ENCODE data around the gene IPO11.
"Not testable (repeated sequence)": the region's sequence is repeated elsewhere in the genome, so short reads cannot be mapped to it uniquely, and the experiment has no call there.

IPO11 gene

DNA sequence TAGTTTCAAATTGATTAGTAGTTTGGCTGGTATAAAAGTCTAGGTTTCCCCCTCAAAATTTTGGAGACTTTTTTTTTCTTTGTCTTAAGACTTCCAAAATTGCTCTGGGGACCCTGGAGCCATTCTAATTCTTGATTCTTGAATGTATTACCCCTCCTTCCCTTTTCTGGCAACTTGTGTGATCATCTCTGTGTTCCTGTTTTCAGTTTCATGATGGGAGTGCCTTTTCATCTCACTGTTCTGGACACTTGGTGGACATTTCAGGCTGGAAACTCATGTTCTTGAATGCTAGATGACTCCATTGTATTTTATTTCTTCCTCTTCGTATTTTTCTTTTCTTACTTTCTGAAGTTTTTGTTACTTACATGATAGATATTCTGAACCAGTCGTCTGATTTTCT is 108.8 kb downstream of the IPO11 start:
- DNase-seq = peak in 1 of 2 donors; percentile 3

DNA sequence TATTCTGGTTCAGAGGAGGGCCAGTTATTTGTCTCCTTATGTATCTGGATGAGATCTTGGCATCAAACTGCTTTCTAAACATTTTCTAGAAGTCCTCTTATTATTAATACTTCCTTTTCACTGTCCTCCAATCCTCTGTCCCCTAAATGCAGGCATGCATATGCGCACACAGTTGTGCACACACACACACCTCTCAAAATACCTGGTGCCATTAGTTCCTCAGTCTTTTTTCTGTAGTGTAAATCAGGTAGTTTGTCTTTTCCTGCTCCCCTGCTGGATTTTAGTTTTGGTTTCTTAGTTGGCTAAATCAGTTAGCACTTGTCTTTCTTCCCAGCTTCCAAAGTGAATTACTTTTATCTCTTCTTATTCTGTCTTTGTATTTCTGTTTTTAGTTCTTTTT is 110.2 kb downstream of the IPO11 start:
- no peak for DNase-seq

DNA sequence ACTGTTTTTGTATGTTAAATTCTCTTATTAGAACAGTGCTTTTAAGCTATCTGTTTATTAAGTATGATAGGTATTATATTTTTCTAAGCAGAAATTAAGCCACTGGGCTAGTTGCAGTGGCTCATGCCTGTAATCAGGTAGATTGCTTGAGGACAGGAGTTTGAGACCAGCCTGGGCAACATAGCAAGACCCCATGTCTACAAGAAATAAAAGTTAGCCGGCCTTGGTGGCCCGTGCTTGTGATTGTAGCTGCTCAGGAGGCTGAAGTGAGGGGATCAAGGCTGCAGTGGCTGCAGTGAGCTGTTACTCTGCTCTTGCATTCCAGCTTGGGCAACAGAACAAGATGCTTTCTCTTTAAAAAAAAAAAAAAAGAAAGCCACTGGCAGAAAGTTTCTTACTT is 121.0 kb downstream of the IPO11 start:
- DNase-seq = no peak

DNA sequence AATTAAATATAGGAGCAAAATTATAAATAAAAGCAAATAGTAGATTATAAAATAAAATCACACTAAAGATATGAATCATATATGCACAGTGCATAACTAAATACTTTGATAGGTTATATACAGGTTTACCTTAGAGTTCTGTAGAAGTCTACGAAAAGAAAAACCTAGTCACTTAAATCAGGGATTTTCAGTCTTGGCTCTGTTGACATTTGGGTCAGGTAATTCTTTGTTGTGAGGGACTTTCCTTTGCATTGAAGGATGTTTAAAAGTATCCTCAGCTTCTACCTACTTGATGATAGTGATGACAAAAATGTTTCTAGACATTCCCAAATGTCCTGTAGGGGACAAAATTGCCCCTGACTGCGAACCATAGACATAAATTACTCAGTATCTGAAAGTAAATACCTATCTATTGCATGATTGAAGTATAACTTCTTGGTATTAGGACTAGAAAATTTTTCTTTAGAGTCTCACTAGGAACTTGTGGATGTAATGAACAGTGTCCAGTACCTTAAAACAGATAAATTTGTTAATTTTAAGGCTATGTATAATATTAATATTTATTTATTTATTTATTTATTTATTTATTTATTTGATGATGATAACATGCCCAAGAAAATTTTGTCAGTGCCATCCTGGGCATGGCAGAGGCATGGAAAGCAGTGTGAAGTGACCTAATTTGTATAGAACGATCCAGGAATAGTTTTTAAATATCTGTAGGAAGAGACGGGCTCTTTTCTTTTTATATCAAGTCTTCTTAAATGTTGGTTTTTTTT is 122.1 kb downstream of the IPO11 start:
- no peak for DNase-seq

DNA sequence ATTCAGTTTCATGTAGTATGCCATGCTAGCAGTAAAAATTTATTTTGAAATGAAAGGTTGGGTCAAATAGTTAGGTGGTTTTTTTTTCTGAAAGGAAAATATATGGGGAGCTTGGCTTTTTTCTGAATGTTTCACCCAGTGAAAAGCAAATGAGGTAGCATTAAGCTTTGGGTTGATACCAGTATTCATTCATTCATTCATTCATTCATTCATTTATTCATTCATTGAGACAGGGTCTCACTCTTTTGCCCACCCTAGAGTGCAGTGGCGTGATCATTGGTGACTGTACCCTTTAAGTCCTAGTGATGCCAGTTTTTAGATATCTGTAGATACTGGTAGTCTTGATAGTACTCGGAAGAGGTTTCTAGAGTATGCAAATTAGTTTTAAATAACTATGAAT is 123.7 kb downstream of the IPO11 start:
- DNase-seq = no peak

DNA sequence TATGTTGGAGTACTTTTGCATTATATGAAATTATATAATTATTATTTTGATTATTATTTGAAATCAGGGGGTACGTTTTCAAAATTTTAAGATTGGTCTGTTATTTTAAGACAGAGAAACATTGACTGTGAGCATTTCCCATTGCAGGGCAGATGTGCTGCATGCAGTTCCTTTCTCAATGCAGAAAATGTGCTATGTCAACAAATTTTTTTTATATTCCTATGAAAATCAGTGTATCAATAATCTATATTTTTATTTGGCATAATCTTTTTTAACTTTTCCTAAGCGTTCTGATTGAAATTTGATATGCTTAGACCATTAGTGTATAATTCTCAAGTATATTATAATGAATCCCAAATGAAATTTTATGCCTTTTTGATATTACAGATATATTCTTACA is 124.2 kb downstream of the IPO11 start:
- no peak for DNase-seq

DNA sequence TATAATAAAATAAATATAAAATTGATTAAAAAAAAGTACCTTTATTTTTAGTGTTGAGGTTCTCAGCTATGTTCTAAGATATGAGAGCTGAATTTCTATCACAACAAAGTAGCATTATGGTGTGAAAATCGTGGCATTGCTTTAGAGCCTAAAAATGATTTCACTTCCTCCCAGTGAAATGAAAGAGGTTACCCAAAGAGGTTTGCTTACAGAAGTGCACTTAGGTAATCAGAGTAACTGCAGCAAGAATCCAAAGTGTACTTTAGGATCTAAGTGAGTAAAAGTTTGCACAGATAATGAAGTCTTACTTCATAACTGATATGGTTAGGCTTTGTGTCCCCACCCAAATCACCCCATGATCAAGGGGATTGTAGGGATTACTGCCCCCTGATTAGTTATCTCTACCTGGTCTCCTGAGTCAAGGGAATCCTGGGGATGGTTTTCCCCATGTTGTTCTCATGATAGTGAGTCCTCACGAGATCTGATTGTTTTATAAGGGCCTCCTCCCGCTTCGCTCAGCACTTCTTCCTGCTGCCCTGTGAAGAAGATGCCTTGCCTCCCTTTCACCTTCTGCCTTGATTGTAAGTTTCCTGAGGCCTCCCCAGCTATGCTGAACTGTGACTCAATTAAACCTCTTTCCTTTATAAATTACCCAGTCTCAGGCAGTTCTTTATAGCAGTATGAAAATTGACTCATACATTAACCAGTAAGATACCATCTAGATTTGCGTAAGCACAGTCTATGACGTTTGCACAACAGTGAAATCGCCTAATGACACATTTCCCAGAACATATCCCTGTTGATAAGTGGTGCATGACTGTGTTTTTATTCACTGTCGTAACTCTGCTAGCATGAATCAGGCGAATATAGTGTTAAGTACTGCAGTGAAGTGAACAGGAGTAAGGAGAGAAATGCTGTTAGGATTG is 125.7 kb downstream of the IPO11 start:
- no peak for DNase-seq

DNA sequence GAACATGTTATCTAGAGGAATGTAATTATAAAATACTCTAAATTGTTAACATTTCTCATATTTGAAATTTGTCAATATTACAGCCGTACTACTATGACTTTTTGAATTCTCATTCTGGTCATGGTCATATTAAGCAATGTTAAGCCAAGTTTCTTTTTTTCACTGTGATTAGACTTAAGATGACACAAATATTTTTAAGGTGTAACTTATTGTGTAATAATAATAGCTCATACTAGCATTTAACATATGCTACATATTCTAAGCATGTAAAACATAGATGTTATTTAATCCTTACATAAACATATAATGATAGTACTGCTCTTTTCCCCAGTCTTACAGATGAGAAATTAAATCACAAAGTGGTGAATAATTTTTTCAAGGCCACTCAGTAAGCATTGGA is 130.2 kb downstream of the IPO11 start:
- no peak for DNase-seq

DNA sequence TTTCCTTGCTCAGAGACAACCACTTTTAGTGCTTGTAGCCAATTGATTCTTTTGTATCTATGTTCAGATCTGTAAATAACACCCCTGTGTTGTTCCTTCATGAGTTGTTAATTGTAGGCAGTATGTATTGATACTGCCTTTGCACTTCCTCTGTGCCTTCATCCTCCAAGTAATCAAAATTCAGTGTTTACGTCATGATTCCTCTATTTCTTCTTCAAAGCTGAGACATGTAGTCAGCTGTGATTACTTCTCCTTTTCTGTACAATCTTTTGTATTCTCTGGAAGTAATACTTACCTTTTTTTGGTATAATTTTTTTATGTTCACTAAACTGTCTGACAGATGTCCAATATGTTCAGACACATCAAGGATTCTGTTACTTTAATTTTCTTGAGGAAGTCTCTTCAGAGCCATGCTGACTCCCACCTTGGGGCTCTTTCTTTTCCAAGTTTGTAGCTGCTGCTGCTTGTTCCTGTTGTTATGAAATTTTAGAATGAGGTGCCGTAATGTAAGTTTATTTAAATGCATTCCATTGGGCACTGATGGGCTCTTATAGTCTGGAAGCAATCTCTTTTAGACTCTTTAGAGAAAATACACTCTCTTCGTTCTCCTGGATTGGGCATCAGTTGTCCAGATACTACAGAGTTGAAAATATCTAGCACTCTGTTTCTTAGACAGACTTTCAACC is 135.5 kb downstream of the IPO11 start:
- DNase-seq = peak in 1 of 2 donors; percentile 9

DNA sequence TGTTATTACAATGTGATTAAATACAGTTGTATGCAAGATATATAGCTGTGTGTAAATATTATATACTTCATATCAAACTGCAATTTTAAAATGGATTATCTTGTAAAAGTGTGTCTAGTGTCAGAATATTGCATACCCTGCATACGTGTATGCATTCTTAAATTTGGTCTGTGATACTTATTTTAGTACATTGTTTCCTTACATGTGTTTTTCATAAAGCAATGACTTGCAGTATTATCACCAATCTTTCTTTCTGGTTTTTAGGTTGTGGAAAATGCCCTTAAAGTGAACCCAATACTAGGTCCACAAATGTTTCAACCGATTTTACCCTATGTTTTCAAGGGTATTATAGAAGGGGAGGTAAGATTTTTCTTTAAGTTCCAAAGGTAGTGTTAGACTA is 137.5 kb downstream of the IPO11 start:
- no peak for DNase-seq

DNA sequence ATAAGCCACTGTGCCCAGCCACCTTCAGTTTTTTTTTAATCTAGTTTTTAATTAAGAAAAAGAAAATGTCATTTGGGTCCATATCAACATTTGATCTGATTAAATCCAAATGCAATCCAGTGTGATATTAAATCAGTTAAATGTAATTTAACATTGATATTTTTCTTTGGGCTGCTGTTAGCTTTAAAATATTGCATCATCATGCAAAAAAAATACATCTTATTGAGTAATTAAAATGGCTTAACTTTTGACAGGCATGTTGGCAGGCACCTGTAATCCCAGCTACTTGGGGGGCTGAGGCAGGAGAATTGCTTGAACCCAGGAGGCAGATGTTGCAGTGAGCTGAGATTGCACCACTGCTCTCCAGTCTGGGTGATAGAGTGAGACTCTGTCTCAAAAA is 143.4 kb downstream of the IPO11 start:
- DNase-seq = no peak

DNA sequence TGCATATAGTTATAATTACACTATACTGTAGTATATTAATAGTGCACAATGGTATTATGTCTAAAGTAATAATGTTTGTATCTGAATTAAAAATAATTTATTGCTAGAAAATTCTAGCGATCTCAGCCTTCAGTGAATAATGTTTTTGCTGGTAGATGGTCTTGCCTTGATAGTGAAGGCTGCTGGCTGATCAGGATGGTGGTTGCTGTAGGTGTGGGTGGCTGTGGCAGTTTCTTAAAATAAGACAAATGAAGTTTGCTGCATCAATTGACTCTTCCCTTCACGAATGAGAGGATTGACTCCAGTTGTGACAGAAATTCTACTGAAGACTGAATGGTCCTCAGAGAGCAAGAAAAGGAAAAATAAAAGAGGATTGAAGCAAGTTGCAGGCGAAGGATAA is 146.4 kb downstream of the IPO11 start:
- no peak for DNase-seq

DNA sequence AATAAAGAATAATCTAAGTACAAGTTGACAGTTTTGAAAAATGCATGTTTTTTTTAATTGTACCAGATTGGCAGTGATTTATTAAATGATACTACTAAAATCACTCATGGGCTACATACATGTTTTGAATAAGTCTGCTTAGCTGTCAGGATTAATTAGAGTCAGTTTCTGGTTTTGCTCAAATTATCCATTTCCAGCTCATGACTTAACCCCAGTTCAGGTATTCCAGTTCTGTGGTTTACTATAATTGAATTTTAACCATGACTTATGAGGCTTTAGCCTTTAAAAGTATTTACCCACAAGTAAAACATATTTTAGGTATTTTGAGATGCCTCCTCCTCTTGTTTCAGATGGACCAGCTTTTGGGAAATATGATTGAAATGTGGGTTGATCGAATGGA is 148.2 kb downstream of the IPO11 start:
- no peak for DNase-seq

DNA sequence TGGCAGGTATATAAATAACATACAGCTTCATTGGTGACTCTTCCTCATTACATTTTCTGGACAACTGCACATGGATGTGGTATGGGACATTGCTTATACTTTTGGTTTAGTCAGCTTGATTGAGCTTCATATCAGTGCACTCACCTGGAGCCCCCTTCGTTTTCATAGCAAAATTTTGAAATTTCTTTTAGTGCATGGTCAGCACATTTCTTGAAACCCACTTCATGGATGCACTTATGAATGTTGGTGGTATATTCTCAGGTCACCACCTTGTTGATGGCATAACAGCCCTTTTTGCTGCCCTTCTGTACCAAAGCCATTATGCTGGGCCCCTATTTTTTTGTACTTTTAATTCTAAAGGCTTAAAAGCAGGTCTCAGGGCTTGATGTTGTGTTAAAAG is 149.3 kb downstream of the IPO11 start:
- no peak for DNase-seq

DNA sequence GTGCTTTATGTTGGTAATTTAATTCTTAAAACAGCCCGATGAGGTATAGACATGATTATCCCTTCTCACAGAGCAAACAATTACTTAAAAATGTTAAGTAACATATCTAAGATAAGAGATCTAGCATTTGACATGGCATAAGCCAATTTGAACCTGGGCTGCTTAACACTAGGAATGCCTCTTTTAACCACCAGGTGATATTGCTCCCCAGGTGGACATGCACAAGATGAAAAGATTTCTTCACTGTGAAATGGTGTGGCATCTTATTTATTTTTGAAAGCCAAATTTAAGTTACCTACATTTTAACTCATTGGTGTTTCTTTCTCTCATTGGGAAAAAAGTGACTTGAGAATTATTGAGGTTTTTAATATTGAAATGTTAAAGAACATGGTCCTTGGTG is 150.3 kb downstream of the IPO11 start:
- DNase-seq = no peak

DNA sequence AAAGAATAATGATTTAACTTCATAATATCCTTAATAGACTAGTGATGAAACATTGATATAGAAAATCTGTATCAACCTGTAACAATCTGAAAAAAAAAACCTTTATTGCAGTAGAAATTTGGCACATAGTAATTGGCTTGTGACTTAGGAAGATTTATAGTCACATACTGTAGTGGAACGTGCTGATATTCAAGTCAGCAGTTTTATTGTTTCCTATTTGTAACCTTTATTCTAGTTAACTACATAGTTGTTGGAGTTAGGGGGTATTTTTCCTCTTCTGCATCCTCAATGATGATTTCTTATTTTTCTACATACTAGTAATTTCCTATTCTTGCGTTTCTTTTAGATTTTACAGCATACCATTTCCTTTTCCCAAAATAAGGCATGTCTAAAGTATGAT is 151.5 kb downstream of the IPO11 start:
- no peak for DNase-seq

DNA sequence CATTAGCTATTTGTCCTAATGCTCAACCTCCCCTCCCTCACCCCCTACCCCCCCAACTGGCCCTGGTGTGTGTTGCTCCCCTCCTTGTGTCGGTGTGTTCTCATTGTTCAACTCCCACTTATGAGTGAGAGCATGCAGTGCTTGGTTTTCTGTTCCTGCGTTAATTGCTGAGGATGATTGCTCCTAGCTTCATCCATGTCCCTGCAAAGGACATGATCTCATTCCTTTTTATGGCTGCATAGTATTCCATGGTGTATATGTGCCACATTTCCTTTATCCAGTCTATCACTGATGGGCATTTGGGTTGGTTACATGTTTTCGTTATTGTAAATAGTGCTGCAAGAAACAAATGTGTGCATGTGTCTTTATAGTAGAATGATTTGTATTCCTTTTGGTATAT is 153.2 kb downstream of the IPO11 start:
- not testable (repeated sequence) for DNase-seq

DNA sequence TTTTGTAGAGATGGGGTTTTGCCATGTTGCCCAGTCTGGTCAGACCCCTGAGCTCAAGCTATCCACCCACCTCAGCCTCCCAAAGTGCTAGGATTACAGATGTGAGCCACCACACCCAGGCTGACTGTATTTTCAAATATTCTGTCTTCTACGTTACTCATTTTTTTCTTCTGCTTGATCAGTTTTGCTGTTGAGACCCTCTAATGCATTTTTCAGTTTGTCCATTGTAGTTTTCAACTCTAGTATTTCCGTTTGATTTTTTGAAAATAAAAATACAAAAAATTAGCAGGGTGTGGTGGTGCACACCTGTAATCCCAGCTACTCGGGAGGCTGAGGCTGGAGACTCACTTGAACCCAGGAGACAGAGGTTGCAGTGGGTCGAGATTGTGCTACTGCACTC is 155.6 kb downstream of the IPO11 start:
- no peak for DNase-seq

DNA sequence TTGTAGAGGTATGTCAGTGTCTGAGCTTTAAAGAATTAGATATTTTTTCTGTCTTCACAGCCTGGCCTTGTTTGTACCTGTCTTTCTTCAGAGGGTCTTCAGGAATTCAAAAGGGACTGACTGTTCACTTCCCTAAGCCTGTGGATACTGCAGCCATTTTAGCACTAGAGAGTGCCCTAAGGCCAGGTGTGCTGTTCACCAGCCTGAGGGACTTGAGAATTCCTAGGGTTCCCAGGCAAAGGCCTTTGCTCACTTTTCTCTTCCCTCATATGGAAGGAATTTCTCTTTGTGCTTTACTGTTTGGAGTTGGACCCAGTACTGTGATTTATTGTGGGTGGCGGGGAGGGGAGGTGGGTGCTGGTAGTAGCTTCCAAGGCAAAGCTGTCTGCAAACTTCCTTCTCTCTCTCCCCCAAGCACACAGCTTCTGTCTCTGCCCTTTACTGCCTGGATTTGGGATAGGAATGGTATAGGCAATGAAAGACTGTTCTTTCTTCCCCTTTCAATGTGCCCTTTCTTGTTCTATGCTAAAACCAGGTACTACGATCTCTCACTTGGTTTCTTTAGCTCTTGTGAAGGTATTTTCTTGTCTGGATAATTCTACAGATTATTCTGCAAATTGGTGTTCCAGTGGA is 156.4 kb downstream of the IPO11 start:
- DNase-seq = no peak

DNA sequence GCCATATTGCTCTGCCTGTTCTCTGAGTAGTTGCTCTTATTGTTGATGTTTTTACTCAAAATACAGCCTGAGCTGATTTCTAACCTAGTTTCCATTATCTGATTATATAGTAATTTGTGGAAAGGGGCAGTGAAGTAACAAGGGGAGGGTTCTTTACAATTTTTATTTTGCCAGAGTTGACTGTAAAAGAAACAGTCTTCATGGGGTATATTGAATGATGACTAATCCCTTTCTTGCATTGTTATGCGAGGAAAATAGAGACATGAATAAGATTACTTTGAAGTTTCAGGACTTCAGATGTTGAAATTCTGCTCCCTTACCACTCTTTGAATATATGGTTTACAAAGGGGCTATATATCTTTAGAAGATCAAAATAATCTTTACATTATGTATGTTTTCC is 156.9 kb downstream of the IPO11 start:
- no peak for DNase-seq

DNA sequence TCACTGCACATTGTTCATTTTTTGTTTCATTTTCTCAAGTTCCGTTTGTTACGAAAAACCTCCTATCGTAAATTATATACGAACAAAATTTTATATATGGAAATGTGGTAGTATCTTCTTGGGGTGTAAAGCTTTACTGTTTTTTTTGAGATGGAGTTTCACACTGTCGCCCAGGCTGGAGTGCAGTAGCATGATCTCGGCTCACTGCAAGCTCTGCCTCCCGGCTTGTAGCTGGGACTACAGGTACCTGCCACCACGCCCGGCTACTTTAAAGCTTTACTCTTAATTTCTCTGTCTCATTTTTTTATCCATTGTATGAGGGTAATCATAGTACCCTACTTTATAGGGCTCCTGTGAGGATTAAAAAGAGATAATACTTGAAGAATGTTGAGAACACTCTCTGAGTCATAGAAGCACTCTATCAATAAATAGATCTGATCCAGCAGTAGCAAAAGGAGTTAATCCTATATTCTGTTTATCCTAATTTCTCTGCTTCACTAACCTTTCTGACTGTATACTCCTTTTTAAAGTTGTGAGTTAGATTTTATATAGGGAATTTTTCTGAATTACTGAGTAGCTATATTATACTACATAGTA is 160.5 kb downstream of the IPO11 start:
- DNase-seq = no peak

DNA sequence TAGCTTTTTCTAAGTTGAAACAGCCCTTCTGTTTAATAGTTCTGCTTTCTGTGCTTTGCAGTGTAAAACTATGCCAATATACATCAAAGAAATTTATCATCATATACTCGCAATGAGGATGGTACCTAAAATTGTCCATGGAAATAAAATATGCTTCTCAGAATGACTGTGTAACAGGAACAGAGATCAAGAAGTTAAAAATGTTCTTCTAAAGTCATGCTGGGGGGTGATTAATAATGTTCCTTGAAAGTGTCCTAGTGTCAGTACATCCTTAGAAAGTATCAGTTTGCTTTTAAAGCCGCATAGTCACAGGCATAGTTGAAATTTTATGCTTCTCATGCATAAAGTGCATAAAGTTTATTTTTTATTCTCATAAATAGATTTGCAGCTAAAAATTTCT is 162.0 kb downstream of the IPO11 start:
- no peak for DNase-seq

DNA sequence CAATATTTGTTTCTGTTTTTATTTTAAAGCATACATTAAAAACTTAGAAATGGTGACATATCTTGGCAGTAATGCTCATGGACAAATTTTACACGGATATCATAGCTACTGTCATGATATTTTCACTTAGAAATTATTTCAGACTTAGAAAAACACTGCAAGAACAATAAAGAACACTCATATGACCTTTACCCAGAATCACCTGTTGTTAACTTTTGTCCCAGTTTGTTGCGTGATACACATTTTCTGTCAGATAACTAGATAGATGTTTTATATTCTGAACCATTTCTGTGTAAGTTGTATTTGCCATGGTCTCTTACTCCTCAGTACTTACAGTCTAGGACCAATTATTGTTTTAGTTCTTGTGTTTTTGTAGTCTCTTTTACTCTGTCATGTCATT is 162.5 kb downstream of the IPO11 start:
- DNase-seq = no peak

All from bone marrow (tissue), 2 donors.